ENCODE measurements around the gene CEP162. TPM values are rescaled to one million over a fixed set of nuclear protein-coding genes. Genes with fewer than 3 reads are reported as not detected.

The CEP162 gene
- total and polyA plus RNA-seq, 2 donors (not counting 1 experiment from before 2014, with no cell fraction given), result 3.7 to 7.4 TPM

DNA sequence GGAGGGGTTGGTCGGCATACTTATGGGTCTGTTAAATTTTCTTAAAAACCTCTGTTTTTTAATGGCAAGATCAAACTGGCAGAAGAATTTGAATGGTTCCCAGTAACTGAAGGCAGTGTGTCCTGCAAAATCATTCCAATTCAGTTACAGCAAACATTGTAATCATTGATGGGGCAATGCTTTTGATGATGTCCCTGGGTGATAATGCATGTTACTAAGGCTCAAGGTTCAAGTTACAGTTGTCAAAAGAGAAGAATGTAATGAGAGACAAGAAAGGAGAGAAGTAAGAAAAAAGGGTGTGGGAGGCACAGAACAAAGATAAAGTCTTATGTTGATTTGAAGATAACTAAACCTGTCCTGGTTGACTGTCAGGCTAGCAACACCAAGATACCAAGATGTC is 54.9 kb downstream of the CEP162 start:
- Histone ChIP-seq H3K27ac (ENCODE audit: insufficient read depth, low read length) (no peak overlapping the region), H3K36me3 (ENCODE audit: control insufficient read depth, insufficient read depth, low read length) (no peaks in the 10 kb centered on the region), H4K20me1 (ENCODE audit: control insufficient read depth, extremely low read depth, insufficient read depth, low read length) (no peaks in the 10 kb centered on the region), H3K79me2 (ENCODE audit: control insufficient read depth, insufficient read depth, low read length) (no peaks in the 10 kb centered on the region), H3K9ac (ENCODE audit: insufficient read depth, low read length) (no peak overlapping the region), H3K27me3 (ENCODE audit: control insufficient read depth, insufficient read depth, low read length) (no peaks in the 10 kb centered on the region), H2AFZ (ENCODE audit: low read length) (no peak overlapping the region), H3K4me2 (ENCODE audit: extremely low read depth, insufficient read depth, low read length) (no peak overlapping the region), H3K4me3 (replicated peaks in 1 of 4; ENCODE audit: control extremely low read depth in 1 of 4, insufficient read depth in 1 of 4, low read depth in 3 of 4, low read length in 4 of 4) (no peak overlapping the region), H3K4me1 (ENCODE audit: control insufficient read depth, extremely low read depth, insufficient read depth, low read length) (no peaks in the 10 kb centered on the region), H3K9me3 (ENCODE audit: control insufficient read depth, insufficient read depth, low read depth, low read length) (no peaks in the 10 kb centered on the region)
- DNase-seq (ENCODE audit: low read depth in 2 of 2), result no peak
- TF ChIP-seq EZH2 (IDR thresholded peaks at IDR 0.05; ENCODE audit: low read length, missing control alignments), result no peak
- TF ChIP-seq, protein P1, sequence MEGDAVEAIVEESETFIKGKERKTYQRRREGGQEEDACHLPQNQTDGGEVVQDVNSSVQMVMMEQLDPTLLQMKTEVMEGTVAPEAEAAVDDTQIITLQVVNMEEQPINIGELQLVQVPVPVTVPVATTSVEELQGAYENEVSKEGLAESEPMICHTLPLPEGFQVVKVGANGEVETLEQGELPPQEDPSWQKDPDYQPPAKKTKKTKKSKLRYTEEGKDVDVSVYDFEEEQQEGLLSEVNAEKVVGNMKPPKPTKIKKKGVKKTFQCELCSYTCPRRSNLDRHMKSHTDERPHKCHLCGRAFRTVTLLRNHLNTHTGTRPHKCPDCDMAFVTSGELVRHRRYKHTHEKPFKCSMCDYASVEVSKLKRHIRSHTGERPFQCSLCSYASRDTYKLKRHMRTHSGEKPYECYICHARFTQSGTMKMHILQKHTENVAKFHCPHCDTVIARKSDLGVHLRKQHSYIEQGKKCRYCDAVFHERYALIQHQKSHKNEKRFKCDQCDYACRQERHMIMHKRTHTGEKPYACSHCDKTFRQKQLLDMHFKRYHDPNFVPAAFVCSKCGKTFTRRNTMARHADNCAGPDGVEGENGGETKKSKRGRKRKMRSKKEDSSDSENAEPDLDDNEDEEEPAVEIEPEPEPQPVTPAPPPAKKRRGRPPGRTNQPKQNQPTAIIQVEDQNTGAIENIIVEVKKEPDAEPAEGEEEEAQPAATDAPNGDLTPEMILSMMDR (conservative IDR thresholded peaks at IDR 0.05 in 1 of 2, IDR thresholded peaks at IDR 0.05 in 1 of 2; ENCODE audit: low read depth in 1 of 2, low read length in 2 of 2), result no peak

DNA sequence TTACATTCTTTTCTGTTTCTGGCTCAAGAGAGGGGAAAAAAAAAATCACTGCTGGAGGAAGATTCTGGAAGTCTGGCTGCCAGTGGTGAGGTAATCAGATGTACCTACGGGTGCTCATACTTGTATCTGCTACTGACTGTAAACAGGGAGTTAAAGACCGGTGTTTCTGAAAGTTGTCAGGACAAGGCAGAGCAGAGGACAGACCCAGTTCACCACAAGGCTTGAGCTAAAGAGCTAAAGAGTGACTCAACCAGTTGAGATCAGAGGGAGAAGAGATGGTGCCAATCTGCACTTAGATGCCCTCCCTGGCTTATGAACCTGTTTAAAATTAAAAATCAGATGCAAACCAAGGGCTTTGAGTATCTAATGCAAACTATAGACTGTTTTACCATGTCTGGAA is 55.4 kb downstream of the CEP162 start:
- H3K36me3 ChIP-seq (ENCODE audit: control insufficient read depth, insufficient read depth, low read length), result no peaks in the 10 kb centered on the region
- H3K27ac ChIP-seq (ENCODE audit: insufficient read depth, low read length), result no peak overlapping the region
- no peak overlapping the region for H3K4me3 ChIP-seq (replicated peaks in 1 of 4; ENCODE audit: control extremely low read depth in 1 of 4, insufficient read depth in 1 of 4, low read depth in 3 of 4, low read length in 4 of 4)
- DNase-seq (ENCODE audit: low read depth in 2 of 2), result no peak
- TF ChIP-seq EZH2 (IDR thresholded peaks at IDR 0.05; ENCODE audit: low read length, missing control alignments), result no peak
- TF ChIP-seq, protein P1 (conservative IDR thresholded peaks at IDR 0.05 in 1 of 2, IDR thresholded peaks at IDR 0.05 in 1 of 2; ENCODE audit: low read depth in 1 of 2, low read length in 2 of 2), result no peak
- H3K27me3 ChIP-seq (ENCODE audit: control insufficient read depth, insufficient read depth, low read length), result no peaks in the 10 kb centered on the region
- no peaks in the 10 kb centered on the region for H3K9me3 ChIP-seq (ENCODE audit: control insufficient read depth, insufficient read depth, low read depth, low read length)
- H3K79me2 ChIP-seq (ENCODE audit: control insufficient read depth, insufficient read depth, low read length), result no peaks in the 10 kb centered on the region
- H3K4me1 ChIP-seq (ENCODE audit: control insufficient read depth, extremely low read depth, insufficient read depth, low read length), result no peaks in the 10 kb centered on the region
- H2AFZ ChIP-seq (ENCODE audit: low read length), result no peak overlapping the region
- no peaks in the 10 kb centered on the region for H4K20me1 ChIP-seq (ENCODE audit: control insufficient read depth, extremely low read depth, insufficient read depth, low read length)
- no peak overlapping the region for H3K4me2 ChIP-seq (ENCODE audit: extremely low read depth, insufficient read depth, low read length)
- no peak overlapping the region for H3K9ac ChIP-seq (ENCODE audit: insufficient read depth, low read length)

DNA sequence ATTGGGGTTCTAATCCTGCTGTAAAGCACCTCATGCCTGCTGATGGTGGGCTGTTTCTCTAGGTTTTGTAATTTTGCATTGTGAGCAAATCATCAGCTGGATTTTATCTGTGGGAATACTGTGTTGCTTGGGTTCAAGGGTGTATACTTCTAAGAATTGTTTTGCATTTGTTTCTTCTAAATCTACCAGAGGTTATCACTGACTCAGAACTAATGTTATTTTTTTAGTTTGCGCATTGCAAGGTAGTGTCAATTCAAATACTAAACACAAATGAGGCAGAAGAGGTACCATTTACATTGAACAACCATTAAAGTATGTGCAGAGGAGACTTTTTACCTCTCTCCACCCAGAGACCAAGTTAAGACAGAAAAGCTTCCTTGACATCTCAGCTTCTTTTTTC is 60.0 kb downstream of the CEP162 start:
- Histone ChIP-seq H2AFZ (ENCODE audit: low read length) (no peak overlapping the region), H3K27ac (ENCODE audit: insufficient read depth, low read length) (no peak overlapping the region), H3K36me3 (ENCODE audit: control insufficient read depth, insufficient read depth, low read length) (no peaks in the 10 kb centered on the region), H3K4me1 (ENCODE audit: control insufficient read depth, extremely low read depth, insufficient read depth, low read length) (no peaks in the 10 kb centered on the region), H3K79me2 (ENCODE audit: control insufficient read depth, insufficient read depth, low read length) (no peaks in the 10 kb centered on the region), H3K27me3 (ENCODE audit: control insufficient read depth, insufficient read depth, low read length) (no peaks in the 10 kb centered on the region), H3K4me2 (ENCODE audit: extremely low read depth, insufficient read depth, low read length) (no peak overlapping the region), H4K20me1 (ENCODE audit: control insufficient read depth, extremely low read depth, insufficient read depth, low read length) (no peaks in the 10 kb centered on the region), H3K4me3 (replicated peaks in 1 of 4; ENCODE audit: control extremely low read depth in 1 of 4, insufficient read depth in 1 of 4, low read depth in 3 of 4, low read length in 4 of 4) (no peak overlapping the region), H3K9me3 (ENCODE audit: control insufficient read depth, insufficient read depth, low read depth, low read length) (no peaks in the 10 kb centered on the region), H3K9ac (ENCODE audit: insufficient read depth, low read length) (no peak overlapping the region)
- TF ChIP-seq, protein P1 (conservative IDR thresholded peaks at IDR 0.05 in 1 of 2, IDR thresholded peaks at IDR 0.05 in 1 of 2; ENCODE audit: low read depth in 1 of 2, low read length in 2 of 2), result no peak
- no peak for TF ChIP-seq EZH2 (IDR thresholded peaks at IDR 0.05; ENCODE audit: low read length, missing control alignments)
- no peak for DNase-seq (ENCODE audit: low read depth in 2 of 2)

Measured in fibroblast of lung (primary cell).